Epithelial cell of esophagus (primary cell): Measurements from ENCODE around the gene PALLD.

Source experiments
- DNase-seq: peaks from one replicate; pipeline ENCODE4 v3.0.0; 2010; ENCODE audit warnings: low read depth
- H3K4me3 ChIP-seq: 2 replicates; pipeline ENCODE4 v1.5.1; 2011; ENCODE audit warnings: mild to moderate bottlenecking, low read length, control low read depth
- TF ChIP-seq, protein P1 (sequence below): IDR thresholded peaks from 2 replicates; pipeline ENCODE4 v1.5.1; 2011; ENCODE audit warnings: low read depth, mild to moderate bottlenecking, low read length, control low read depth, inconsistent platforms; ENCODE audit not compliant: insufficient read depth; ENCODE audit errors: missing control alignments

PALLD gene

DNA sequence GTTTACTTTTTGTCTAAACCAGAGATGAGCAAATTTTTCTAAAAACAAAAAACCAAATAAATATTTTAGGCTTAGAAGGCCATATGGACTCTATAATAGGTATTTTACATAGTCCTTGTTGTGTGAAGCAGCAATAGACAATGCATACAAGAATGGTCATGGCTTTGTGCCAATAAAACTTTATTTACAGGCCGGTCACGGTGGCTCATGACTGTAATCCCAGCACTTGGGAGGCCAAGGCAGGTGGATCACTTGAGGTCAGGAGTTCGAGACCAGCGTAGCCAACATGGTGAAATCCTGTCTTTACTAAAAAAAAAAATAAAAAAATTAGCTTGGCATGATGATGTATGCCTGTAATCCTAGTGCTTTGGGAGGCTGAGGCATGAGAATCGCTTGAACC lies 285.6 kb downstream of the PALLD start:
- no peak overlapping the region for H3K4me3 ChIP-seq
- no peak for DNase-seq
- TF ChIP-seq, protein P1, sequence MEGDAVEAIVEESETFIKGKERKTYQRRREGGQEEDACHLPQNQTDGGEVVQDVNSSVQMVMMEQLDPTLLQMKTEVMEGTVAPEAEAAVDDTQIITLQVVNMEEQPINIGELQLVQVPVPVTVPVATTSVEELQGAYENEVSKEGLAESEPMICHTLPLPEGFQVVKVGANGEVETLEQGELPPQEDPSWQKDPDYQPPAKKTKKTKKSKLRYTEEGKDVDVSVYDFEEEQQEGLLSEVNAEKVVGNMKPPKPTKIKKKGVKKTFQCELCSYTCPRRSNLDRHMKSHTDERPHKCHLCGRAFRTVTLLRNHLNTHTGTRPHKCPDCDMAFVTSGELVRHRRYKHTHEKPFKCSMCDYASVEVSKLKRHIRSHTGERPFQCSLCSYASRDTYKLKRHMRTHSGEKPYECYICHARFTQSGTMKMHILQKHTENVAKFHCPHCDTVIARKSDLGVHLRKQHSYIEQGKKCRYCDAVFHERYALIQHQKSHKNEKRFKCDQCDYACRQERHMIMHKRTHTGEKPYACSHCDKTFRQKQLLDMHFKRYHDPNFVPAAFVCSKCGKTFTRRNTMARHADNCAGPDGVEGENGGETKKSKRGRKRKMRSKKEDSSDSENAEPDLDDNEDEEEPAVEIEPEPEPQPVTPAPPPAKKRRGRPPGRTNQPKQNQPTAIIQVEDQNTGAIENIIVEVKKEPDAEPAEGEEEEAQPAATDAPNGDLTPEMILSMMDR, result no peak

DNA sequence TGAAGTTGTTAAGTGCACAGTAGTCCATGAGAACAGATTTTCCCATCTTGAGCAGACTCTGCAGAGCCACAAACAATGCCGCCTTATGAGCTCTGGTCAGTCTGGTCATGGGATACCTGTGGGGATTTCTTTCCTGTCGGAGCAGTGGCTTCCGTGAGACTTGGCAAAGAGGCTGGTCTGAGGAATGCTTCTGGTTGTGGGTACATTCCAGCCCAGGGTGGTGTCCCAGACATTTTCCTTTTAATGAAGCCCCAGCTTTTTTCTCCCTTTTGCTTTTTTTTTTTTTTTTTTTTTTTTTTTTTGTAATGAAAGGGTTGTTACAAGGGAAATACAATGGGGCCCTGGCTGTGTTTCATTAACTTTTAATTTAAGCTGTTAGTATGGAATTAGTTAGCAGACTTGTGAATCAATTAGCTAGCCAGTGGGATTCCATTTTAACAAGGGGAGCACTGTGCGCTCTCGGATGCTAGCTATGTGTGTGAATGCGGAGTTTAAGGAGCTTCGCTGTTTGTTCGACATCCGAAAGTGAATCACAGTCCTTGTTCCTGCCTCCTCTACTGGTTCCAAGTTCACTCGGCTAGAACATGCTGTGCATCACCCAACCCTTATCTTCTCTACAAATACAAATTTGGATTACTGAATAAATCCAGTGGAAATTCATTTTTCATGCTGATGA lies 288.1 kb downstream of the PALLD start:
- DNase-seq, result peak; percentile 60
- H3K4me3 ChIP-seq, result no peak overlapping the region
- TF ChIP-seq, protein P1, result no peak

DNA sequence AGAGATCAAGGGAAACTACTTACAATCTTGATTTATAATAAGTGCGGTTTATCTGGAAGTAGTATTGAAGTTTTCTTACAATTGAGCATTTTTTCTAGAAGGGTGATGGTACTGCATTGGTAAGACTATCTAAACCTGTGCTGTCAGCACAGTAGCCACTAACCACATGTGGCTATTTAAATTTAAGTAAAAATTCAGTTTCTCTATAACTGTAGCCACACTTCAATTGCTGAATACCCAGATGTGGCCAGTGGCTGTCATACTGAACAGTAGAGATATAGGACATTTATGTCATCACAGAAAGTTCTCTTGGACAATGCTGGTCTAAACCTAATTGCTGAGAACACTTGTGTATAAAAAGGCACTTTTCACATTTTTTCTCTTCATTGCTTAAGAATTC lies 290.5 kb downstream of the PALLD start:
- H3K4me3 ChIP-seq, result no peak overlapping the region
- TF ChIP-seq, protein P1, result no peak
- no peak for DNase-seq

DNA sequence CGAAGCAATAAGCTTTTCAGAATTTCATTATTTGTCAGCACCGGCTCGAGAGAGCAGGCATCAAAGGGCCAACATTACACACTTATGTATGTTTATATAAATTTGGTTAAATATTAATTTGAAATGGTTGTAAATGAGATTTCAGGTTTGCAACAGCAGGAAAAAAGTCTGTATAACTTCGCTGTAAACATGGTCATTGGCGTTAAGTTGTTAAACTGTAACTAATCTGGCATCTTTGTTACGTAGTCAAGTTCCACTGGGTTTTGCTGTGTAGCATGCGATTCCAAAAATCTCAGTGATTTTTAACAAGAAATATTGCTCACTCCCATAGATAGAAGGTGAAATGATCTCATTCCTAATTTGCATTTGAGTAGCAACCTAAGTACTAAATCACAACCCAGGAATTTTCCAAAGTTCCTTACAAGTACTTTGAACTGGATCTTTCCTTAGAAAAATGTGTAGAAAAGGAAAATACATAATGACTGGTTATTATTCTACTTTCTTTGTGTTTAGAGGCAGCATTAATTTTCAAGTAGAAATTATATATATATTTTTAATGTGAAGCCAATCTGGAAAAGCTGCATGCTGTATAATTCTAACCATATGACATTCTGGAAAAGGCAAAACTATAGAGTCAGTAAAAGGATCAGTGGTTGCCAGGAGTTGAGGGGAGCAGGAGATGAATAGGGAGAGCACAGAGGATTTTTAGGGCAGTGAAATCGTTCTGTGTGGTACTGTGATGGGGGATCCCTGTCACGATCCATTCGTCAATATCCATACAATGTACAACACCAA lies 291.1 kb downstream of the PALLD start:
- no peak for DNase-seq
- TF ChIP-seq, protein P1, result no peak
- H3K4me3 ChIP-seq, result no peak overlapping the region

DNA sequence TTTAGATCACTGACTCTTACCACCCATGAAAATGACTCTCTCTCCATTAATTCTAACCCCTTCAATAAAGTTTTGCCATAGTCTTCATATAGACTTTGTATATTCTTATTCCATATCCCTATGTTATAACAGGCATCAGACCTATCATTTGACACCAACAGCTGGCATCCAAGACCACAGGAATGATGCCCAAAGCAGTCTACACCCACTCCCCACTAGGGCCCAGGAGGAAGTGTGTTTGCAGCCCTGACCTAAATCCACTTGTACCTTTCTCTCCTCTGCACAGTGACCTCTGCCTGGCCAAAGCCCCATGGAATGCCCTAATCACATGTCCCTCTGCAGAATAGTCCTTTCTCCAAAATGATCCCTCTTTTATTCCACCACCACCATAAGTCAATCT lies 294.0 kb downstream of the PALLD start:
- TF ChIP-seq, protein P1, result no peak
- no peak for DNase-seq
- H3K4me3 ChIP-seq, result no peak overlapping the region

DNA sequence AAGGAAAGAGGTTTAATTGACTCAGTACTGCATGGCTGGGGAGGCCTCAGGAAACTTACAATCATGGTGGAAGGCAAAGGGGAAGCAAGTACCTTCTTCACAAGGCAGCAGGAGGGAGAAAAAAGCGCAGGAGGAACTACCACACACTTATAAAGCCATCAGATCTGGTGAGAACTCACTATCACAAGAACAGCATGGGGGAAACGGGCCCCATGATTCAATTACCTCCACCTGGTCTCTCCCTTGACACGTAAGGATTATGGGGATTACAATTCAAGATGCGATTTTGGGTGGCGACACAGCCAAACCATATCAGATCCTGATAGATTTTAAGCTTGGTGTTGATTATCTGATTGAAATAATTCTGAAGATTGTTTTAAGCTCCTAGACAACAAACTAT lies 294.5 kb downstream of the PALLD start:
- no peak overlapping the region for H3K4me3 ChIP-seq
- TF ChIP-seq, protein P1, result no peak
- no peak for DNase-seq

DNA sequence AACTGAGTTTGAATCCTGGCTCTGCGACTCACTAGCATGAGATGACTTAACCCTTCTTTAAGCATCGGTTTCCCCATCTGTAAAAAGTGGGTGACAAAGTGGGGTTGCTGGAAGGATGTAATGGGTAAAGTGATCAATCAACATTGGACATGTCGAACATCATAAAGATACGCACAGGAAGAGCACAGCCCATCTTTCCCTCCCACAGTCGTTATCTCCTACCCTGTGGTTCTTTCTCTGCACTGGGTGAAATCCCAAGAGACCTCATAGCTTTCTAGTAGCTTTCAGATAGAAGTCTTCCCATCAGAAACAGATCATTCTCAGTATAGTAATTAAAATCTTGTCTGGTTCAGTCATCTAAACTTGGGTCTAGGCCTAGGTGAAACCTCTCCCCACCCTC lies 296.7 kb downstream of the PALLD start:
- H3K4me3 ChIP-seq, result no peak overlapping the region
- TF ChIP-seq, protein P1, result no peak
- no peak for DNase-seq
